Measurements from ENCODE around the gene SHROOM3.

GRCh38 chr4:76434901-76435527 is at the start of gene SHROOM3:
- no peak for TF ChIP-seq GATA3 (IDR thresholded peaks at IDR 0.05; ENCODE audit: low read depth, low read length)
- TF ChIP-seq GATA2 (IDR thresholded peaks at IDR 0.05; ENCODE audit: low read depth, low read length): no peak

Data from SH-SY5Y (cell line).